ENCODE measurements around the gene EFR3B.
A peak's percentile ranks its signal among the peaks of the same experiment; 100 is the strongest.
"Not testable (repeated sequence)": the region's sequence is repeated elsewhere in the genome, so short reads cannot be mapped to it uniquely, and the experiment has no call there.

EFR3B gene, protein sequence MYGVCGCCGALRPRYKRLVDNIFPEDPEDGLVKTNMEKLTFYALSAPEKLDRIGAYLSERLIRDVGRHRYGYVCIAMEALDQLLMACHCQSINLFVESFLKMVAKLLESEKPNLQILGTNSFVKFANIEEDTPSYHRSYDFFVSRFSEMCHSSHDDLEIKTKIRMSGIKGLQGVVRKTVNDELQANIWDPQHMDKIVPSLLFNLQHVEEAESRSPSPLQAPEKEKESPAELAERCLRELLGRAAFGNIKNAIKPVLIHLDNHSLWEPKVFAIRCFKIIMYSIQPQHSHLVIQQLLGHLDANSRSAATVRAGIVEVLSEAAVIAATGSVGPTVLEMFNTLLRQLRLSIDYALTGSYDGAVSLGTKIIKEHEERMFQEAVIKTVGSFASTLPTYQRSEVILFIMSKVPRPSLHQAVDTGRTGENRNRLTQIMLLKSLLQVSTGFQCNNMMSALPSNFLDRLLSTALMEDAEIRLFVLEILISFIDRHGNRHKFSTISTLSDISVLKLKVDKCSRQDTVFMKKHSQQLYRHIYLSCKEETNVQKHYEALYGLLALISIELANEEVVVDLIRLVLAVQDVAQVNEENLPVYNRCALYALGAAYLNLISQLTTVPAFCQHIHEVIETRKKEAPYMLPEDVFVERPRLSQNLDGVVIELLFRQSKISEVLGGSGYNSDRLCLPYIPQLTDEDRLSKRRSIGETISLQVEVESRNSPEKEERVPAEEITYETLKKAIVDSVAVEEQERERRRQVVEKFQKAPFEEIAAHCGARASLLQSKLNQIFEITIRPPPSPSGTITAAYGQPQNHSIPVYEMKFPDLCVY

DNA sequence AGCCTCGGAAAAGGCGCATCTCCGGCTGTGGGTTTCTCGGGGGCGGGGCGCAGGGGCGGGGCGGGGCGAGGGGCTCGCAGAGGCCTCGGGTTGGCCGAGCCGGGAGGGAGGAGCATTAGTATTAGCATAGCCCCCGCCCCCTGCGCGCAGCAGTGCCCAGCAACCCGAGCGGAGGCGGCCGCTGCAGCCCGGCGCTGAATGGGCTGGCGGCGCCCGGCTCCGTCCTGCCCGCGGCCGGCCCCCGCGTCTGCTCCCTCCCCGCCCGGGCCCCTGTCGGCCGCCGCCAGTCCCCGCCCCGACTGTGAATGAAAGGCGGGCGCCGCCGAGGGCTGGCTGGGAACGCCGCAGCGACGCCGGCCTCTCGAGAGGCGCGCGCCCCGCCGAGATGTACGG, at the start of gene EFR3B:
Gene EFR3B, plus strand, starts transcription at position 149 of the 393 bp plus-strand sequence. Its CDS starts 237 bp downstream, at position 386.
- peak; percentile 71 to 82 for DNase-seq (ENCODE audit: low read depth in 2 of 2)

DNA sequence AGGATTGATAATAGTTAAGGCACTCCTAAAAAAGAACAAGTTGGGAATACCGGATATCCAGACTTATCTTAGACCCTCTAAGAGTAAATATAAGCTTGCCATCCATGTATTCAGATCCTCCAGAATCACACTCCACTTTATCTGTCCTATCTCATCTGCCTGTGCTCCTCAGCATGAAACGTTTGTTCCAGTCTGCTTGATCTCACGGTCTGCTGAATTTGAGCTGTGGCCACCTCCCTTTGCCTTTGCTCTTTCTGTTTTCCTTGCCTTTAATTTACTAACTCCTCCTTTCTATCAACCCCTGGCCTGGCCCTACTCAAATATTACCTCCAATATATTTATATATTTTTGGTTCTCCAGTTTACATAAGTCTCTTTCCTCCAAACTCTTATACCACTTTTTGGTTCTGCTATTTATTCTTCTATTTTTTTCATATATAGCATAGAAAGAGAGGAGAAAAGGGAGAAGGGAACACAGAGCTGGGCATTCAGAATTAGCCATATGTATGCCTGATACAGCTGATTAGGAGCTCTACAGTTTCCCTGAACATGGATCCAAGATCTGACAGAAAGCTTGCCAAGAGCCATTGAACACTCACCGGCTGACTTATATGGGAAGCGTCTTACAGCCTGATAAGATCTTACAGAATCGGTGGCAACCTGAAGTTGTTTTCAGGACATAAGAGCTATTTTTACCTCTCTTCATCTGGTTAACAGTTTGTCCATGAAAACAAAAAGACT, 48.3 kb upstream of the EFR3B start:
- no peak for DNase-seq (ENCODE audit: low read depth in 2 of 2)

DNA sequence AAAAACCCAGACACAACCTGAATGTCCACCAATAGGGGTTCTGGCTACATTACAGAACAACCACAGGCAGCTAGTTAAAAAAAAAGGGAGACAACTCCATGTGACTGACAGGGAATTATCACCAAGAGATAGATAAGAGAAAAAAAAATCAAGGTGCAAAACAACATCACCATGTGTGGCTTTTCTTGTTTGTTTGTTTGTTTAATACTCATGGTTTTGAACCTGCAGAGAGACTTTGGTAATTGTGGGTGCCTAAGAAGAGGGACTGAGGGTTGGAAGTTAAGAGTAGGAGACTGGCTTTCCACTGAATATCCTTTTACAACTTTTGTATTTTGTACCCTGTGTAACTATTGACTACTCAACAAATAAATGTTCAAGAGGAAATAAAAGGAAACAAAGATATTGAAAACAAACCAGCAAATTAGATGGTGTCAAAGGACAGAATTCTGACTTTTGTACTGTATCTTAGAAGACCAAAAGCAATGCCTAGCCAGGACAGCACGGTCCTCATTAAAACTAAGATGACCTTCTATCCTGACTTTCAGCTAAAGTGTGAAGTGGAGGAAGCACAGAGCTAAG, 47.6 kb upstream of the EFR3B start:
- no peak for DNase-seq (ENCODE audit: low read depth in 2 of 2)

DNA sequence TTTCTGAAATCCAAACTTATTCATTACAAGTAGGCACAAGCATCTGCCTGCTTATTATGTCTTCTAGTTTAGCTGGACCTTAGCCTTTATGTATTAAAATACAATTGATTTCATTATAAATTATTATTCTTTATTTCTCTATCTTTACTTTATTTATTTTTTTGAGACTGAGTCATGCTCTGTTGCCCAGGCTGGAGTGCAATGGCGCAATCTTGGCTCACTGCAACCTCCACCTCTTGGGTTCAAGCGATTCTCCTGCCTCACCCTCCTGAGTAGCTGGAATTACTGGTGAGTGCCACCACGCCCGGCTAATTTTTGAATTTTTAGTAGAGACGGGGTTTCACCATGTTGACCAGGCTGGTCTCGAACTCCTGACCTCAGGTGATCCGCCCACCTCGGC, 42.8 kb upstream of the EFR3B start:
- not testable (repeated sequence) for DNase-seq (ENCODE audit: low read depth in 2 of 2)

DNA sequence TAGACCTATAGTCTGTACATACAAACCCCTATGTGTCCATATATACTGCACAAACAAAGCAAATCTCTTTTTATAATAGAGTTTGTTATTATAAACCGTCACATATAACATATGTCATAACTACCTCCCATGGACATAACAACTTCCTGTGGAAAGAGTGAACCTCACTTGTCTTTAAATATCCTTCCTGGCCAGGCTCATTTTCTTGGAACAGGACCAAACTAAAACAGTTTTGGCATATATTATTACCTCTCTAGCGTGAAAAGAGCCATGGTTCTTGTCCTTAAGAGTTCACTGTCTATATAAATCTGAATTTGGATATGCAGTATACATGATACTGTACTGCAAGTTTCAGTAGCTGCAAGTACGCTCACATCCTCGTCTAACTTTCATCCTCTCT, 41.8 kb upstream of the EFR3B start:
- no peak for DNase-seq (ENCODE audit: low read depth in 2 of 2)

DNA sequence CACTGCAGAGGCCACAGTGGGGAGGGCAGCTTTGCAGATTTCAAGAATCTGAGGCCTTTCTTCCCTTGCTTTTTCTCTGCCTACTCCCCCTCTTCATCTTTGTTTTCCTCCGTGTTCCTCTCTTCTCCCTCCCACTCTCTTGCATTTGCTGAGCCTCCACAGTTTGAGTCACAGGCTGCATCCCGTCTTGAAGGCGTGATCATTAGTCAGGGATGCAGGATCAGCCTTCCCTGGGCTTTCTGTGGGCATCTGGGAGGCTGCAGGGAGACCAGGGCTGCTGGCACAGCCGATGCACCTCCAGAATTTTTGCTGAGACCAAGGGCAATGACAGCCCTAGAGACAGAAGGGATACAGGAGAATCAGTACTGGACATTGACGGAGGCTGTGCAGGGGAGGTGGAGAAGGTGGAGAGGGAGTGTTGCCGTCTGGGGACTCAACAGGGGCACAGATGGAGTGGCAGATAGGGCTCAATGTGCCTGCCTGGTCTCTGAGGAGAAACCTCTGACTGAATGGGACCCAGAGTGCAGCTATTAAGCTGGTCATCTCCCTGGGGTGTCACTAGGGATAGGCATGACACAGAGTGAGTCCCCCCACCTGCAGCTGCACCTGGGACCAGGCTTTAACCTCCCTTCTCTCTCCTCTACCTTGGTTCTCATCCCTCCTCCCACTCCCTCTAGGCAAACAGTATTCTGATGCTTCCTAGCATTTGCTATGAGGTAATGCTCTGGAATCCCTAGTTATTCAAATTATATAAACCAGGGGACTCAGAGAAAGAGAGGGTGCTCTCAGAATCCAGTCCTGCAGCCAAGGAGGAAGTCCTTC, 41.2 kb upstream of the EFR3B start:
- DNase-seq (ENCODE audit: low read depth in 2 of 2) = no peak

DNA sequence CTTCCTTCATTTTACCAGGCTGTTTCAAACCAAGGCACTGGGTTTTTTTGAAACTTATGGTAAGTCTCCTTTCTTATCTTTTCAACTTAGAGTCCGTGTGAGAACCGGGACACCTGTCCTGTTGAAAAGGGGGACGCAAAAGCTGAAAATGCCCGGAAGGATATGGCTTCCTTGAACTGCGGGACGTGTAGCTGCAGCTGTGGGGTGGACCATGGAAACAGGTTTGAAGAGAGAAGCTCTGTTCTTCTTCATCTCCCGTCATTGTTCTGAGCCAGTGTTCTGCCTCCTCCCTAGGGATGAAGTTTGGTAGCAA, 40.6 kb upstream of the EFR3B start:
- DNase-seq (ENCODE audit: low read depth in 2 of 2) = no peak

DNA sequence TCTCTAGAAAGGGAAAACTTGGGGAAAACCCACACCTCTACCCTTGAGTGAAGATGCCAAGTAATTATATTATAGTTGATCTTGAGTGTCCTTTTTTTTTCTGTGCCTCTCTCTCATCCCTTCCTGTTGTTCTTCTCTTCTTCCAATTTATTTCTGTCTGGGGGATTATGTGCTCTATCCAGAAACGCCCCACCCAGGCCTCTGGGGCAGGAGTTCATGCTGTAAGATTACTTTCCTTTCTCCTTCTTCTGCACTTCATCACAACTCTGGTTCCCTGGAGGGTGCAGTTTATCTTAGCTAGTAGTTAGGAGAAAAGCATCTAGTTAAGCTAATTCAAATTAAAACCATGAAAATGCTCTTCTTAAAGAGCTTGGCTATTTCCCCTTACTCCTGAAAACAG, 39.8 kb upstream of the EFR3B start:
- DNase-seq (ENCODE audit: low read depth in 2 of 2) = no peak

DNA sequence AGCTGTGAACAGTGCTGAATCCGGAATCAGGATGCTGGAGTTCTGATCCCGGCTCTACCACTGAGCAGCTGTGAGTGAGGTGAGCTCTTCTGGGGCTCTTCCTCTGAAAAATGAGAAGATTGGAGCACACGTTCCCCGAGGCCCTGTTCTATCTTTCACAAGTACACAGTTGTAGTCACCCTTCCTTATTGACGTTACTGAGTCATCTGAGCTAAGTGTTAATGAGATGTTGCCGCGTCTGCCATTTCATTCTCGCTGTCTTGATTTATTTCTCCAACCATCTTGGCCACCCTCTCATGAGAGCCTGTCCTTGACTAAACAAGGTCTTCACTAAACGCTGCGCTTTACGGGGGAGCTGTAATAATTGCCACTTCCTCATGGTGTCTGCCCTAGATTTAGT, 31.9 kb upstream of the EFR3B start:
- DNase-seq (ENCODE audit: low read depth in 2 of 2) = no peak

DNA sequence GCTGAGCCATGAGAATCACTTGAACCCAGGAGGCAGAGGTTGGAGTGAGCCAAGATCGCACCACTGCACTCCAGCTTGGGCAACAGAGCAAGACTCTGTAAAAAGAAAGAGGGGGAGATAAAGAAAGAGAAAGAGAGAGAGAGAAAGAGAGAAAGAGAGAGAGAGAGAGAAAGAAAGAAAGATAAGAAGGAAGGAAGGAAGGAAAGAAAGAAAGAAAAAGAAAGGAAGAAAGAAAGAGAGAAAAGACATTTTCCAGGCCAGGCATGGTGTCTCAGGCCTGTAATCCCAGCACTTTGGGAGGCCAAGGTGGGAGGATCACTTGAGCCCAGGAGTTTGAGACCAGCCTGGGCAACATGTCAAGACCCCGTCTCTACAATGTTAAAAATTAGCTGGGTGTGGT, 30.5 kb upstream of the EFR3B start:
- not testable (repeated sequence) for DNase-seq (ENCODE audit: low read depth in 2 of 2)

DNA sequence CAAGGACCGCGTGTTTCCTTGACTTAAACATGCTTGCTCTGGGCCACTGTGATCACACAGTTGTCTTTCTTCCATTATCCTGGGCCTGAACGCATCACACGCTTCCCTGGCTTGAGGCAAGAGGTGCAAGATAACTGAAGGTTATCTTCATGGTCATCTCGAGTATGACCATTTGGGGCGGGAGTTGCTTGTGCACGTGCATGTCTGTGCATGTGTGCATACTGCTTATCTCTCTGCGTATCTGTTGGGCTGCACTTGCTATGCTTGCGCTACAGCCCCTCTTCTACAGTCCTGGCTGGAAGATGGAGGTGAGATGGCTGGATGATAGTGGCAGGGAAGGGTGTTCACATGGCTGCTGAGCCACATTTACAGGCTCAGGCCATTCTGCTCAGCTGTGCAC, 27.2 kb upstream of the EFR3B start:
- no peak for DNase-seq (ENCODE audit: low read depth in 2 of 2)

DNA sequence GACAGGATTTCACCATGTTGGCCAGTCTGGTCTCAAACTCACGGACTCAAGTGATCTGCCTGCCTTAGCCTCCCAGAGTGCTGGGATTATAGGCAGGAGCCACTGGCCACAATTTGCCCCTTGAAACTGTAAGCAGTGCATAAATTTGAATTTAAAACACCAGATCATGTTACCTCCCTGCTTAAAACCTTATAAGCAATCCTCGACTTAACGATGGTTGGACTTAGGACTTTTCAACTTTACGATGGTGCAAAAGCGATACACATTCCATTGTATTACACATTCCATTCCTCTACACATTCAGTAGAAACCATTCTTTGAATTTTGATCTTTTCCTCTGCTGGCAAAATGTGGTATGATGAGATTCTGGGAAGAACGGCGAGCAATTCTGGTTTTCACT, 23.2 kb upstream of the EFR3B start:
- no peak for DNase-seq (ENCODE audit: low read depth in 2 of 2)

DNA sequence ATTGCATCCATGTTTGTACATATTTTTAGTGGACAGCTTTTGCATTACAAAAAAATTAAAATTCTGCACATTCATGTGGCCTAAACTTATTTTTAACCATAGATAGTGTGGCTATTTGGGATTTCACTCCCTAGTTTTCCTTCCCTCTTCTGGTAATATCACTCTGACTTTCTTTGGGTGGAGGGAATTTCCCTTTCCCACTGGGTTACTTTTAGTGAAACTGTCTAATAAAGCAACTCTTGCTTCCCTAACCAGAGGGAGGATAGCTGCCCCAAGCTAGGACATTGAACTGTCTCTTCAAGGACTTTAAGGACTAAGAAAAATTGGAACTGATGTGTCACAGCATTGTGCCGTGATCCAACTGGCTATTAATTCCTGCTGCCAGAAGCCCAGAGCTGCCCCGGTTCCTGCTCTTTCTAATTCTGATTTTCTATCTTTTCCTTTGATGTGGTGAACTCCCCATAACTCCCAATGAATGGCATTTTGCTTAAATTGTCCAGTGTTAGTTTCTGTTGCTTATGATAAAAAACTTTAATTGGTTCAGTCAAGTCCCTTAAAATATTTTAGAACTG, 20.0 kb upstream of the EFR3B start:
- no peak for DNase-seq (ENCODE audit: low read depth in 2 of 2)

DNA sequence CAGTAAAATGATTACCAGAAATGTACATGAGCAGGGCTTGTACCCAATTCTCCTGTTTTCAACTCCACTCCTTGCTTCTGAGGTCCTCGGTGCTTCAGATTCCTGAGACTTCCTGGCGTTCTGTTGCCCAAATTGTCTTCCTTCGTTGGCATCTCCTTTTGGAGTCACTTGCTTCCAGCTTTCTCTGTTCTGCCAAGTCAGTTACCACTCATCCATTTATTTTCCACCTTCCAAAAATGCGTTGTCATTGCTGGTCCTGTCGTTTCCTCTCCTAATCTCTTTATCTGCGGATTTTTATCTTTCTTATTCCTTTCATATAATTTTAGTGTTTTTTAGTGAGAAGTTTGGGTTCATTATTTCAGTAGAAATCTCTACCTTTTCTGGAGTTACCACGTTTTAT, 18.5 kb upstream of the EFR3B start:
- DNase-seq (ENCODE audit: low read depth in 2 of 2) = no peak

DNA sequence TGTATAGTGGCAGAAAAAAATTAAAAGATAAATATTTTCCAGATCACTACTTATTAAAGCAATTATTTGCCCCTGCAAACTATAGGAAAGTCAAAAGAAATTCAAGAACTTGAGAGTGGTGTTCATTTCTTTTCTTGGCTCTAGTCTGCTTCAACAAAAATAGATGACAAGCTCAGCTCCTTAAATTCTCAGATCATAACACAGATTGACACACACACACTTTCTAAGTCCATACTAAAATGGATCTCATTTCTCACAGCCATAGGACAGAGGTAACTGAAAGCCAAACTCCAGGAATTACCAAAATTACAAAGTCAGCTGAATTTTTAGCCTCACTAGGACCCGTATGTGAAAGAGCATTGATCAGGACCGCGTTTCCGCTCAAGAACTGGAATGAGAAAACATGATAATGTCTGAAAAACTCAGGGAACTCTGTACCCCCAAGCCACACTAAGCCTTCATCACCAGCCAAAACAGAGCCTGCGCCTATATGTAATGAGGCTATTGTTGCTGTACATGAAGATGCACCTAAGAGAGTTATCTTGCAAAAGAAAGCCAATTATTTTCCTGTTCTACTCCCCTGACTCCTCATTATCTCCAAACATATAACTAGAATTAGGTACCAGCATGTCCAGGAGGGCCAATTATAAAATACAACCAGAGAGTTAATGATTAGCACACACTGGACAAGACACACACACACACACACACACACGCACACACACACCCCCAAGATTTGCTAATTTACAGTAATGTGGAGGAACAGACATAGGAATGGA, 16.5 kb upstream of the EFR3B start:
- DNase-seq (ENCODE audit: low read depth in 2 of 2) = no peak

DNA sequence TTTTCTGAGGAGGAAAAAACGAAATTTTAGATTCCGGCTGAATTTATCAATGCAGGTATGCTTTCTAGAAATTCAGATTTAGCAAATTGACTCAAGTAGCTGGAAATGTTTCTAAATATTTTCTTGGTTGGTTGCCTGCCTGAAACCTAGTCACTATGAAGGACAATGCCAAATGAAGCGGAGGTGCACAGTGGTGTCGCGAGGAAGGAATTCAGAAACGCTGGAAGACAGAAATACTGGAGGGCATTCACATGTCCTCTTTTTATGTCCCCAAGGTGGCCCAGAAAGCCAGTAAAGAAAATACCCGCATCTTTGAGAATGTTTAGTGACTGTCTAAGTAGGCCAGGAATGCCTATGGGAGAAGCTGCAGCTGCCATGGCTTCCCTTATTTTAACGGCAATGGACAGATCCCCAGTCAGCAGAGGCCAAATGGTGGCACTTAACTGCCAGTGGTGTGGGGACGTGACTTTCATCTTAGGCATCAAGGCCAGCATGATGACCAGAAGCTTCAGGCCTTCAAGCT, 15.8 kb upstream of the EFR3B start:
- DNase-seq (ENCODE audit: low read depth in 2 of 2) = no peak

DNA sequence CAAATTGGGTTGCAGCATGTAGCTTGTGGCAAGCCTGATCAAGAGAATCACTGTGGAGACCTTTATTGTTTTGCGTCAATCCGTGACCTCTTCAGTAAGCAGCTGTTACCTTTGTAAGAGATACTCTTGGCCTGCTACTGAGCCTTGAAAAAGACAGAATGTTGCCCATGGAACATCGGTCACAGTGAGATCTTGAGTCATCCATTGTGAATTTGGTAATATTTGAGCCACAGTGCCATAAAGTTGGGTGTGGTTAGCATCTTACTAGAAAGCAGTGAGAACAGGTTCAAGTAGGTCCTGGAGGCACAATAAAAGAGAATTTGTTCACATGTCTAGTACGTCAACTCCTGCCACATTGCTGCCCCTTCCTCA, 12.7 kb upstream of the EFR3B start:
- no peak for DNase-seq (ENCODE audit: low read depth in 2 of 2)

DNA sequence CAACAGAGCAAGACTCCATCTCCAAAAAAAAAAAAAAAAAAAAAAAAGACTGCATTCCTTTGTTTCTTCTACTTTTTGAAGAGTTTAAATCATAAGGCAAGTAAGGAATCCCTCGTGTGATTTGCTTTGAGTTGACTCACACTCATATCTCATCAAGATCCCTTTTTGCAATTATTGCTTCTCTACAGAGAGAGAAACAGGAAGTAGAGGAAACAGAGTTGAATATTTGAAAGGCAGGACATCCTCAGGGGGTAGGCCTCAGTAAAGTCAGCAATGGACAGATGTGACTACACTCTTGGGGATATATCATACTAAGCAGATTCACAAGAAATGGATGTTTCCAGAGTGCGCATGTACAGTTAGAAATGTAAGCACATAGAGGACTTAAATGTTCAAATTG, 11.2 kb upstream of the EFR3B start:
- DNase-seq (ENCODE audit: low read depth in 2 of 2) = no peak

DNA sequence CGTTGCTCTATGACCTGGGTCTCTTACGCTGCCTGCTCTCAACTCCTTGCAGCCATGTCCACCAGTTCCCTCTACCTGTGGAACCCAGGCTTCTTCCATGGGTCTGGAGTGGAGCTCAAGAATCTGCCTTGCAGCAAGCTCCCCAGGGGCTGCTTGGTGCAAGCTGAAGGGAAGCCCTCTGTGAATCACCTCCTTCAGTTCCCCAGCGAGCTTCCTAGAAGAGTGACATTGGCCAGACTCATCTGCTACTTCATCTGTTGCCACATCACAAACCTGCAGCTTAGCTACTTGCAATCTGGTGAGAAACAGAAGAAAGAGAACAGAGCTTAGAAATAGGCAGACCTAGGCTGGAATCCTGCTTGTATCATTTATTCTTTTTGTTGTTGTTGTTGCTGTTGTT, 9.8 kb upstream of the EFR3B start:
- no peak for DNase-seq (ENCODE audit: low read depth in 2 of 2)

DNA sequence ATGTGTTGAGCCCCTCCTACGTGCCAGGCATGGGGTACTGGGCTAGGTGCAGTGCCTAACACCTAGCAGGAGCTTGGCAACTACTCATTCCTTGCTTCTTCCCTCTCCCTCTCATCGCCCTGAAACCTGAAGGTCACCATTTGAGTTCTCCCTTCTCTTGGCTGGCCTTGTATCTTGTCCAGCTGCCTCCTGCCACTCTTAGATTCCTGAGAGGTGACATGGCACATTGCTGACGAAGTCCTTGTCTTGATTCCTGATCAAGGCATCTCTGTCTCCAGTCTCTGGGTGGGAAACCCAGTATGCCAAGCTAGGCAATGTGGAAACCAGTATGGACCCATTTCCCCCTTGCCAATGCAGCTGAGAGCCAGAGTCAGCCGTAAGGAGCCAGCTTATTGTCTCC, 9.0 kb upstream of the EFR3B start:
- DNase-seq (ENCODE audit: low read depth in 2 of 2) = no peak
